Activated CD8-positive, alpha-beta memory T cell treated with anti-CD3 and anti-CD28 coated beads, Interleukin-2, amount 50 U/mL, for 24 hours (primary cell): ENCODE results near the gene NUTF2.
A peak's percentile ranks its signal among the peaks of the same experiment; 100 is the strongest.

Experiments used
- DNase-seq: peaks from one replicate; pipeline ENCODE4 v3.0.0-alpha.2; 2020; ENCODE audit errors: extremely low read depth

Gene NUTF2

GRCh38 chr16:67837811-67838210 lies 8.9 kb upstream of the NUTF2 start:
- no peak for DNase-seq

- no peak for DNase-seq
Measured at GRCh38 chr16:67841198-67841815, 5.4 kb upstream of the NUTF2 start.

GRCh38 chr16:67841816-67842508 lies 4.8 kb upstream of the NUTF2 start, which contains the start of gene THAP11:
Gene THAP11 (plus strand): TSS chr16:67842320. CDS start chr16:67842555, 235 bp downstream.
- DNase-seq, result peak; percentile 92

- DNase-seq, result no peak
Measured at GRCh38 chr16:67842509-67843342, 4.0 kb upstream of the NUTF2 start.

GRCh38 chr16:67843343-67843765 lies 3.4 kb upstream of the NUTF2 start:
- no peak for DNase-seq

- no peak for DNase-seq
Measured at GRCh38 chr16:67844497-67844896, 2.2 kb upstream of the NUTF2 start.

GRCh38 chr16:67845291-67846062 lies 1.3 kb upstream of the NUTF2 start:
- DNase-seq, result no peak

- DNase-seq, result no peak
Measured at GRCh38 chr16:67846063-67846319, 742 bp upstream of the NUTF2 start.

- DNase-seq, result no peak
Measured at GRCh38 chr16:67847064-67847861, 530 bp downstream of the NUTF2 start, which contains the start of gene CENPT. Gene CENPT (minus strand): TSS chr16:67847693. CDS start chr16:67833859, 13,834 bp downstream.

- no peak for DNase-seq
Measured at GRCh38 chr16:67848118-67848517, 1.4 kb downstream of the NUTF2 start.

GRCh38 chr16:67853670-67854069 lies 6.9 kb downstream of the NUTF2 start:
- DNase-seq, result no peak

- no peak for DNase-seq
Measured at GRCh38 chr16:67855789-67856188, 9.1 kb downstream of the NUTF2 start.

- DNase-seq, result no peak
Measured at GRCh38 chr16:67856927-67857546, 10.3 kb downstream of the NUTF2 start.

- DNase-seq, result no peak
Measured at GRCh38 chr16:67857547-67858233, 11.0 kb downstream of the NUTF2 start.

GRCh38 chr16:67858500-67858899 lies 11.8 kb downstream of the NUTF2 start:
- no peak for DNase-seq

GRCh38 chr16:67860589-67861398 lies 14.1 kb downstream of the NUTF2 start:
- no peak for DNase-seq

GRCh38 chr16:67861877-67862276 lies 15.1 kb downstream of the NUTF2 start:
- no peak for DNase-seq

- DNase-seq, result no peak
Measured at GRCh38 chr16:67862623-67863583, 16.2 kb downstream of the NUTF2 start.
